ENCODE data around the gene NAV2.

DNA sequence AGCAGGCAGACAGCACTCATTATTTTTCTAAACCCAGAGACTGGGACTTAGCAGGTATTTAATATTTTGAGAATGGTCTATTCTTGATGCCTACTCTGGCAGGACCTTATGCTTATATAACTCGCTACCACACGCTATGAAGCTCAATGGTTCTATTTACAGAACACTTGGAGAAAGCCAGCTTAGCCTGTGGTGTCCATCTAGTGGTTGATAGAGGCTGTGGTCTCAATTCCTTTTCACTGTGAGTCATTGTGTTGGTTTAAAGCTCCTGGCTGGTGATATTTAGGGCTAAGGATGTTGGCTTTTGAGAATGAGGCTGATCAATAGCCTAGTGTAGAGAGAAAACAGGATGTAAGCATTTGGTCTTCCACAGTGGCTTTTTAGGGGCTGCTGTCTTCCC, 241.3 kb downstream of the NAV2 start:
- TF ChIP-seq SNAI2 (CRISPR knock-in tag; IDR thresholded peaks at IDR 0.05): no peak
- no peak for TF ChIP-seq RARB (CRISPR knock-in tag; IDR thresholded peaks at IDR 0.05)

Data from SK-N-SH treated with all-trans-retinoic acid at 6 μM for 48 hours (cell line).